Activated naive CD8-positive, alpha-beta T cell treated with anti-CD3 and anti-CD28 coated beads, Interleukin-2, amount 50 U/mL, for 16 hours (primary cell): Measurements from ENCODE around the gene VPS50.
"Not testable (repeated sequence)": the region's sequence is repeated elsewhere in the genome, so short reads cannot be mapped to it uniquely, and the experiment has no call there.

Experiments used
- DNase-seq: peaks from one replicate; pipeline ENCODE4 v3.0.0-alpha.2; 2020; ENCODE audit warnings: low read depth, low spot score

VPS50 gene

DNA sequence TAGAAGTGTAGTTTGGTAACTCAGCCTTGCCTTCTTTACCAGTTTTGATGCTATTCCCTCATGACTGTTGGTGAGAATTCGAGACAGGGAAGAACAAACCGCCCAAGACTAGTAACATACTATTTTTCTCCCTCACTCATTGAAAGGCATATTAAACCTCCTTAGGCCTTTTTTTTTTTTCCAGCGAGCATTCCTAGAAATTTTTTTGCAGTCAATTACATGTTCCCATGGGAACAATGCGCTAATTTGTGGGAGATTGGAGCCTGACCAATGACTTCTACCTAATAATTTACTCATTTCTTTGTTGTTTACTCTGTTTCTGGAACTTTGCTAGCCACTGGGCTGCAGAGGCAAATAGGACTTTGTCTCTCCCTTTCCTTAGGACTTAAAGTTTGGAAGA, 6.0 kb downstream of the VPS50 start:
- no peak for DNase-seq

DNA sequence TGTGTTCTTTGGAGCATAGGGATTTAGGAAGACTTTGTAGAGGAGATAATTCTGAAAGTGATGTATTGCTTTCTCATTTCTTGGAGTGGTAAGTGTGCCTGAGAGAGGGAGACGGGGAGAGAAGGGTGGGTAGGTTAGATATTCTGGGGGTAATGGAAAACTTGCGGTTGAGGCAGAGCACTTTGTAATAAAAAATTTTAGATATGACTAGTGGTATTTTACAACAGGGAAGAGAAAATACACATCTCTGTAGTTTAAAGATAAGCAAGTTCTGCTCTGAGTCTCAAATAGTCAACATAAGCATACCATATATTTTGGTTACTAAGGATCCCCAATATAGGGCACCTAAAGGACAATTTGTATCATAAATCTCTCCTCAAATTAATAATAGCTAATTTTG, 6.6 kb downstream of the VPS50 start:
- no peak for DNase-seq

DNA sequence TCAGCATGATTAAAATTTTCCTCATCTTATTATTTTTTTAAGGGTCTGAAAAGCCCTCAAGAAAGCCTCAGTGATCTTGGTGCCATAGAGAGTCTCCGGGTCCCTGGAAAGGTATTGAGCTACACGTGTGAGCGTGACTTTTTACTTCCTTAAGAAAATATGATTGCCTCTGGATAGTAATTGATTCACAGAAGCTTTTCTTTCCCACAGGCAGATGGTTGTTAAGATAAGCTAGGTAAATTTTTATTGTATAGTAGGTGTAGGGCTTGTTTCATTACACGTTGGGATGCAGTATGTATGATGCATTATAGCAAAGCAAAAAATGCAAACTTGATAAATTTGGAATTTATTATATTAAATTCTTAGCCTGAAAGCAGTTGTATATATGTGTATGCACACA, 7.7 kb downstream of the VPS50 start:
- DNase-seq: no peak

DNA sequence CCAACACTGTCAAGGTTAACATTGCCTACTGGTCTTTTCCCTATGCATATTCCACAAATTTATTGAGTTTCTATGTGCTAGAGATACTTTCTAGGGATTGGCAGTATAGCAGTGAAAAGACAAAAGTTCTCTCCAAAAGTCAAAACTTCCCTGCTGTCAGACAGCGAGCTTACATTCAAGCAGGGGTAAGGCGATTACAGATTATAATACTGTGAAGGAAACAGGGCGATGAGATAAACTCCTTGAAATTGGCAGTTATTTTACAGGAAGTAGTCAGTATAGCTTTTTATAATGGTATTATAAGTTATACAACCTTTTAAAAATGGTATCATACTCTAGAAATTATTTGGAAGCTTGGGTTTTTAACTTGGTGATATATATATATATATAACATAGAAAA, 9.9 kb downstream of the VPS50 start:
- DNase-seq: no peak

DNA sequence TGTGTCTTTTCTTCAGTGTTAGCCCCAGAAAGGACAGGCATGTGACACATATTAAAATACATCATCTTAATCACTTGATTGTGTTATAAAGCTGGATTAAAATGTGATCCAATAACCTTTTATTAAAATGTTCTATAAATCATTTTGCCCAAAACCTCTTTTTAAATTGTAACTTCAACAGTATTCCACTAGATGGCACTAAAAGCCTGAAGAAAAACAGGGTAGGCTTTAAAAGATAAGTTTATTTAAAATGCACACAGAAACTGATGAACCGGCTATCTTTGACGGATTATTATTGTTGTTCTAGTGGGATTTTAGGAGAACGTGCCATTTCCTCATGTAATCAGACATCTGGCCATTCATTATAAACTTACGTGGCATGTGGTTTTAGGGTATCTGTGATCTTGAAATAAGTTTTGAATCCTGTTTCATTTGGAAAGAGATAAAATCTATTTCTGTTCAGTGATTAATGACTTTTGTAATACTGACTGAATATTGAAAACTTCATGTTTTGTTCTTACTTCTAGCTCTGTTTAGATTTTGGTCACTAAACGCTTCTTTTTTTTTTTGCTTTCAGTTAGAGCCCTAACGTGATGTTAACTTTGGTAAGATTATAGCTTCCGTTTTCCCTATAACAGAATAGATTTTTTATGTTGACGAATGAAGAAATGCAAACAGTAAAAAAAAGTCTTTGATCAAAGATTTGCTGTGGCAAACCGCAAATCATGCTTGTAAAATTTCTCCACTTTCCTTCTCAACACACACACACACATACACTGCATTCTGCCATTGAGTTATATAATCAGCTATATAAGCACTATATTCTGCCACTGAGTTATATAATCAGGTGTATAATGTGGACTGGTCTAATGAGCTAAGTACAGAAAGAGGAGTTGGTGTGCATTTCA, 13.6 kb downstream of the VPS50 start:
- DNase-seq: no peak

DNA sequence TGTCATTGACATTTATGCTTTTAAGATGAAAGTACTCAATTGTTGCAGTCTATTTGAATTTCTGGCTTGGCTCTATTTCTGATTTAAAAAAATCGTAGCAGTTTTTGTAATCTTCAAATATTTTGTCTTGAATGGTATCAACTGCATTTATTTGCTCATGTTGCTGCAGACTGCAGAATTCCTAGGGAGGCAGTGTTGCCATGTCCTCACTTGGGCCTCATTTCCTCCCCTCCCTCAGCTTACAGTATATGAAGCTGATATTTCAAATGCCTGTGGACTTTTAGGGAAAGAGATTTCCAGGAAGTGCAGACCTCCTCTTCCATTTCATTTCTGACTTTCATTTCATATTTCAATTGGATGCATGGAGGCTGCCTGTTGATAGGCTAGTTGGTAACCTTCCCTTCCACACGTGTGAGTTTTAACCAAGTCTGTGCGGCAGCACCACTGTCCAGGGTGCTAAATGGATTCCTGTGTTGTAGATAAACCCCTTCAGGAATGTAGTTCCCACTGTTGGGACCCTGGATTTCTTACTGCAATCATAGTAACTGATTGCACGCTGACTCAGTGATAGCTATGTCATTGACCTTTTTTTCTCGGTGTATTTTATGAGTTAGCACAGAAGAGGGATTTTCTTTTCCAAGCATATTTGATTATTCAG, 17.5 kb downstream of the VPS50 start:
- DNase-seq: no peak

DNA sequence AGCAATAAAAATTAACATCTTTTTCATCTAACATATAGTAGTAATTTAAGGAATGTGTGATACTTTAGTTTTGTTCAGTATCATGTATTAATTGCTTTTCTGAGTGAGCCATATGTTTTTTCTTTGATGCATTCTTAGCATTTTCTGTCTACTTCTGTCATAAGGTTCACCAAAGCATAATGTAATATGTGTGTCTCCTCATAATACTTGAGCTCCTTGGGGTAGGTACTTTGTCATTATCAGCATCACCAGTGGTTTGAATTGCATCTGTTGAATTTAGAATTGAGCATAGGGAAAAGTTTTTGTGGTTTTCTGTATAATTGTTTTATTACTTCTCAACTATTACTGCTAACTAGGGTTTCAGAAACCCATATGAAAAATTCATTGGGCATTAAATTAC, 26.5 kb downstream of the VPS50 start:
- no peak for DNase-seq

DNA sequence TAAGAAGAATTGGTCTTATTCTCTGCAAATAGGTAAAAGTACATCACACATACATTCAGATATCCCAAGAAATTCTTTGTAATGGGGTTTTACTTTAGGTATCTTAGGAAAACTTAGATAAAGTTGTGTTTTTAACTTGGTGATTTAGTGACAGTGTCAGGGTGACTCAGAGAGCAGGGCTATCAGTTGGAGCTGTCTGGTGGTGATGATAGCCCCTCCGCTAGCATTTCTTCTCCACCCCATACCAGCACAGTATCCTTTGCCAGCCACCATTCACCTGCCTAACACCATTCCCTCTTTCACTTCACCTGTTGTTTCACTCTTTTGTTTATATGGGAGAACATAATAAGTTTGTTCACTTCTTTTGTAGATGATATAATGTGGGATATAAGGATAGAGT, 30.4 kb downstream of the VPS50 start:
- no peak for DNase-seq

DNA sequence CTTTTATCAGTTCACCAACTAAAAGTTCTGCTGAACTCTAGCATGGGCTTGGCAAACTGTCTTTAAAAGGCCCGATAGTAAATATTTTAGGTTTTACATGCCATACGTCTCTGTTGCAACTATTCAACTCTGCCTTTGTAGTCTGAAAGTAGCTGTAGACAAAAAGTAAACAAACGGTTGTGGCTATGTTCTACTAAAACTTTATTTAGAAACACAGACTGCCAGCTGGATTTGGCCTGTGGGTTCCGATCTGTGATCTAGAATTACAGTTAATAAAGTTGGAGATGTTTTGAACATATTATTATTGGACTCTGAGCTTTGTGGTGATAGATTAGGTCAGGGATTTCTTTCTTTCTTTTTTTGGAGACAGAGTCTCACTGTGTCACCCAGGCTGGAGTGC, 33.1 kb downstream of the VPS50 start:
- no peak for DNase-seq

DNA sequence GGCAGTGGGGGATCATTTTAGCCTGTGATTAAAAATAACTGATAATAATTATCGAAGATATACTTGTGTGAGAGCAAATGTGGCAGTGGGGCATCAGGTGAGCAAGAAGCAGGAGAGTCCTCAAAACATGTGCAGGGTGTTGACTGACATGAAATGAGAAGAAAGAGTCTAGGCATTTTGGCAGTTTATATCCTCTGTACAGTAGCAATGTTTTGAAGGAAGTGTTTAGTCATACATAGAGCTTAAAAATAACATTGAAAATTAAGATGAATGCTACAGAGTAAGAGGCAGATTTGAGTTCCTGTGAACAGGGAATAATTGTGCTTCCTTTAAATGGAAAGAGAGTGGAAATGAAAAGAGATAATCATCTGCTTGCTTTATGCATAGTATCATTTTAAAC, 47.4 kb downstream of the VPS50 start:
- DNase-seq: no peak

DNA sequence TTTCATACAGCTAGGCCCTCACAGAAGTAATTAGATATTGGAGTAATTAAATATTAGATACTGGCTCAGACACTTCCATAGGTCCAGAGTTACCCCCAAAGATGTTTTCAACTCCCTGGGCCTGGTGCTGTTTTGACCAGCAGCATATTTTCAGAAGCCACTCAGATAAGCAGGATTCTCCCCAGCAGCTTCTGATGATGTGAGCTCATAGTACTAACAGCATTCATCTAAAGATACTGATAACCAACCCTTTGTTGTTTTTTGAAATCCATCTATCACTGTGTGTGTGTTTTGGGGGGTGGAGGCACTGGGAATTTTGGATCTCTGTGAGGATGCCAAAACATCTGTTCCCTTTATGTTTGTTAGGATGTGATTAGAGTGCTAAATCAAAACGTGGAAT, 52.7 kb downstream of the VPS50 start:
- DNase-seq: no peak

DNA sequence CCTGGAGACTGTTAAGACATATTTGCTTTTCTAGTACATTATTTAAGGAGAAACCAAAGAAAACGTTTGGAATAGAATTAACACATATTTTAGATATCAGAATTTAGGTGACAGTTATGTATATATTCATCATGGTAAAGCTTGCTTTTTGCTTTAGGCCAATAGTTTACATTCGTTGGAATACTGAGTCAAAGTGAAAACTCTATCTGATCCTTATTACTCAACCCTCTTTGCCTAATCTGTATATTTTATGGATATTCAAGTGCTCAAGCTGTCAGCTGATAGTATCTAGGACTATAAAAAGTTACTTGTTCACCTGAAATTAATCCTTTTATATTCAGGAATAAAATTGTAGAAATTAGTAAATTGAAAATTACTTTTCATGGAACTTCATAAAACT, 61.1 kb downstream of the VPS50 start:
- DNase-seq: no peak

DNA sequence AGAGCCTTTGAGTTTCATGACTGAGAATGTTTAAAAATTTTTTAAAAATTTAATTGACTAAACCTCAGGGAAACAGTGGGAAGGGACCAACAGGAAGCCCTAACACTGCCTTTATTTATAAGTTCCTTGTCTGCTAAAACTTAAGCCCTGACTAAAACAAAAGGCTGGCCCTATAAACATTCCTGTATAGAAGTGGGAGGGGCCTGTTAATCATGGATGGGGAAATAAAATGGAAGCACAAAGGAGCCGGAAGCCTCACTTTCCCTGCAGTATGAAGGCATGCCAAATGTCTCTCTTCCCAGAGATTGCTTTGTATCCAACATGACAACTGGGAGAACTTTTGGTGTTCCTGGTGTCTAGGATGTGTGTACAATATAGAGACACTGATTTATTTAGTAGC, 66.0 kb downstream of the VPS50 start:
- no peak for DNase-seq

DNA sequence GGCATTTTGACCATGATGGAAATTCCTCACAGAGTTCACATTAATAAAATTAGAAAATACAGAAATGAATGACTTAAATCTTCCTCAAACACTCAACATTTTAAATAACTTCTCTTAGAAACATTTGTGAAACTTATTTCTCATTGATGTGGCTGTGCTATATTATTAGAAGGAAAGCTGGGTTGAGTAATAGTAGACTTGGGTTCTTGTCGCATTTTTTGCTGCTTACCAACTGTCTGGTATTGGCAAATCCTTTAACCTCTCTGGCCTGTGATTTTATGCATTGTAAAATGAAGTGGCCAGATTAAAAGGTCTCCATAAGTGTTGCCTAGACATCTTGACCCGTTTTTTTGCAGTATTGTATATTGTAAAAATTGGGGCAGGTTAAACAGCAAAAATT, 66.5 kb downstream of the VPS50 start:
- no peak for DNase-seq

DNA sequence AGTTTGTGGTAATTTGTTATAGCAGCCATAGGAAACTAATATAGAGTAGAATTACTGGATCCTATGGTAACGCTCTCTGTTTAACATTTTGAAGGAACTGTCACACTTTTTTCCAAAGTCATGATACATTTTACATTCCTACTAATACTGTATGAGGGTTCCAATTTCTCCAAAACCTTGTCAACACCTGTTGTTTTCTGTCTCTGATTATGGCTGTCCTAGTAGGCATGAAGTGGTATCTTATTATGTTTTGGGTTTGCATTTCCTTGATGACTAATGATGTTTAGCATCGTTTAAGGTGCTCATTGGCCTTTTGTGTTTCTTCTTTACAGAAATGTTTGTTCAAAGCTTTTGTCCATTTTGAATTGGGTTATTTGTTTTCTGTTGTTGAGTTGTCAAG, 69.6 kb downstream of the VPS50 start:
- DNase-seq: no peak

DNA sequence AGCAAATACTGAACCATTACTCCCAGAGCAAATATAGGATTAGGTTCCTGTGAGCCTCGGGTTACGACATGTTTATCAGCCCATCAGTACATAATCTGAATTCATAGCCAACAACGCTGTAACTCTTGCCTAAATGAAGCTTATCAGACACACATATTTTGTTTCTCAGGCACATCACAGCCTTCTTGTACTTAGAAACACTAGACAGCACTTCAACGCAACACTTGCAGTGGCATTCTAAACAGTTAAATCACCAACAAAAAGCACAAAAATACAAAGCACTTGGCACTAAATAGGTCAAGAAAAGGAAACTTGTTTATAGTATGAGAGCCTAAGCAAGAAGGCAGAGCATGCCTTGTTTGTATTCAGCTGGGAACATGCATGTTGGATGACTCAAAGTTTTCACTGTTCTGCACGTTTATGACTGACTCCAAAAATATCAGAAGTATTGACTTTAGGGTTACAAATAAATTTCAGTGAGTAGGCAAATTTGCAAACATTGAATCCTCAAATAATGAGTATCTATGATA, 75.0 kb downstream of the VPS50 start:
- no peak for DNase-seq

DNA sequence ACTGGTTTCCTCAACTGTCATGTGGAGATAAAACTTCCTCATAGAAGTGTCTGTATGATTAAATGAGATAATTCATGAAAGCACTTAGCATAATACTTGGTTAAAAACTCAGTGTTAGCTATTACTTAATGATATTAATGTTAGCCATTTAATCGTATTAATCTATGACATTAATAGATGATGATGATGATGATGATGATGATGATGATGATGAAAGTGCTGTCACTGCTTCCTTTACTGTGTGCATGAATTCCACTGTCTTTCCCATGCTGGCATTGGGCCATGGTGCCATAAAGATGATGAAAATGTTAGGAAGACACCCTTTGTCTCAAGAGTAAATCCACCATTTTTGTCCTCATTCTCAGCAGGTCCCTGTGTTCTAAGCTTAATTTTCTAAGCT, 75.8 kb downstream of the VPS50 start:
- DNase-seq: no peak

DNA sequence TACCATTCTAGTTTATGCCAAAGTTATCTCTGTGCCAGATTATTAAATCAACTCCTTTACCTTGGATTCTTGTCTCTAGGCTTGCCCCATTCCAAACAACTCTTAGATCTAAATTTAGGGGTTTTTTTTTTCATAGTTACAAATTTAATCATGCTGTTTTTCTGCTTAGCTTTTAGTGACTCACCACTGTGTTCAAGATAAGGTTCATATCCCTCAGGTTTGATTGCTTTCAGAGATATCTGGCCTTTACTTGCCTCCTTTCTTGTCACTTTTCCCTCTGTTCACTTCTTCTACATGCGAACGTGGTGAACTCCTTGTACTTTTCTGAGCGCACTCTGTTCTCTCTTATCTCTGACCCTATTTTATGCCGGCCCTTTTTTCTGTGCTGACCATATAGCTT, 78.2 kb downstream of the VPS50 start:
- DNase-seq: no peak

DNA sequence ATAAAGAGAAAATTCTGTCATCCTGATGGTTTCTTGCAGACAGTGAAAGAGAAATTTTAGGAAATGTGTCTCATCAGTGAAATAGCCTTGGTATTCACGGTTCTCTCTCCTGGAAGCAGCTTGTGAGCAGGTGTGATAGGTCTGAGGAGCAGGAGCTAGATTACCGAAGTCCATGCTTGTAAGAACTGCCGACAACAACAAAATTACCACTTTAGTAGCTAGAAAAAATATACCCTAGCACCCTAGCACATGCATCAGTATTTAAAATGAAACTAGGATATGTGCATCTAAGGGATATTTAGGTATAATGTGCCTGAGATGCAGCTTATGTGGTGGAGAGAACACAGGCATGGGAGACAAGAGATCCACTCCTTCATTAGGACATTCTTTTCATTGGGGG, 82.3 kb downstream of the VPS50 start:
- DNase-seq: no peak

DNA sequence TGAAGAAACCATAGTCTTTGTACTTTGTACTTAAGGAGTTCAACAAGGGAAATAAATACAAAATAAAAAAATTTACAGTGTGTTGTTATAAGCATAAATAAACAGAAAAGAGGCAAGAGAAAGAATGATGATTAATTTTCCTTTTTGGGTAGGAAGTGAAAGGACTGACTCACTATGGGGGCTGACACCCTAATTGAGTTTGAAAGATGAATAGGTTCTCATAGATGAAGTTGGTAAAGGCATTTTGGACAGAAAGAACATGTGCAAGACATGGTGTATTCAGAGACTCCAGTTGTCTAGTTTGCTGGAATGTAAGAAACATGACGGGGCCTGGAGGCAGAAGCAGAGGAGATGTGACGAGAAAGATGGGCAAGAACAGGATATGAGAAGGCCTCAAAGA, 83.7 kb downstream of the VPS50 start:
- no peak for DNase-seq

DNA sequence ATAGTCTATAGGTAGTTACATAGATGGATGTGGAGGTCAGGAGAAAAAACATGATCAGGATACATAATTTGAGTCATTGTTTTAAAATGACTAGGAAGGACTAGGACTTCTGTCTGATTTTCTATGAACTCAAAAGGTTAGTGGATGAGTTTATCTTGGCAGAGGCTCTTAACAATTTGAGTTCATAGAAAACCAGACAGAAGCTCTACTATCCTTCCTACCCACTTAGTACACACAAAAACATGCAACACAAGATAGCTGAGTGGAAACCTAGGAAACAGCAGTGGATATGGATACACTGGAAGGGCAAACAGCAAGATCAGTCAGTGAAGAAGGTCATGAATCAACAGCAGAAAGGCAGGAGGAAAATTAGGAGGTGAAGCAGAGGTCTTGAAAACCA, 84.6 kb downstream of the VPS50 start:
- no peak for DNase-seq

DNA sequence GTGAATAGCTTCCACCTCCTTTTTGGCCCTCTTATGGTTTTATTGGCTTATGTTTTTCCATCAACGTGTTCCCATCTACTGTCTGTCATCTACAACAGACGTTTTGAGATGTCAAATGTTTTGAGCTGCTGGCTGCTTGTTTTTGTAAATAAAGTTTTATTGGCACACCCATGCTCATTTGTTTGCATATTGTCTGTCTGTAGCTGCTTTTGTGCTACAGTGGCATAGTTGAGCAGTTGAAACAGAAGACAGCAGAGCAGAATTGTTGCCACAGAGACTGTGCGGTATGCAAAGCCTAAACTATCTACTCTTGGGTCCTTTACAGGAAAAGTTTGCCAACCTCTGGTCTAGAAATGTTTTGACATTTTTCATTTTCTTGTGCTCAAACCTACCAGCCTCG, 88.7 kb downstream of the VPS50 start:
- DNase-seq: no peak

DNA sequence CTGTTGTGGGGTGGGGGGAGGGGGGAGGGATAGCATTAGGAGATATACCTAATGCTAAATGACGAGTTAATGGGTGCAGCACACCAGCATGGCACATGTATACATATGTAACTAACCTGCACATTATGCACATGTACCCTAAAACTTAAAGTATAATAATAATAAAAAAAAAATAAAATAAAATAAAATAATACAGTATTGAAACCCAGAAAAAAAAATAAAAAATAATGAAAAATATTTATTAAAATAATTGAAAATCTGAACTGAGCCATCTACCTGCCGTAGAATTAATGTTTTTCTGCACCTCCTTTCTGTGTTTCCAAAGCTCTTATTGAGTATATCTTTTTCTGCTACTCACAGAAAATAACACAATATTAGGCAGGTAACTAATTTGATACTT, 94.1 kb downstream of the VPS50 start:
- not testable (repeated sequence) for DNase-seq
